SK-N-SH (cell line): Measurements from ENCODE around the gene MAD2L2. TPM values are rescaled to one million over a fixed set of nuclear protein-coding genes. Genes with fewer than 3 reads are reported as not detected.

Experiments
- CTCF ChIA-PET: fragments of 300-600, 350-600 bp; formaldehyde crosslinking; extraction: SDS; loops from one replicate; lab custom pipeline; 2021; lab: Yijun Ruan, JAX
- POLR2A ChIA-PET: fragments of 350-600 bp; sonication (Branson Sonifier 250); formaldehyde crosslinking; extraction: SDS; loops from one replicate; lab custom pipeline; 2020; ENCODE audit warnings: antibody characterized with exemption, inconsistent platforms; lab: Yijun Ruan, JAX
- DNase-seq: peaks from one replicate; pipeline ENCODE4 v3.0.0; 2012
- H2AFZ ChIP-seq: fragments of 200-600 bp; sonication (generic); 2 replicates; pipeline ENCODE4 v1.8.1; 2016; ENCODE audit warnings: antibody characterized with exemption, mild to moderate bottlenecking, low read depth
- H3F3A ChIP-seq: fragments of 200-600 bp; sonication (generic); replicated peaks from 2 replicates; pipeline ENCODE3; 2016; ENCODE audit warnings: antibody characterized with exemption, mild to moderate bottlenecking; ENCODE audit not compliant: insufficient read depth
- H3K27ac ChIP-seq, 2 experiments: fragments of 200-500 bp in 1 of 2; fragments of 200-600 bp in 1 of 2; sonication (Bioruptor generic) in 1 of 2; sonication (generic), shearing (Covaris generic) in 1 of 2; 2 replicates each; pipeline versions ENCODE4 v1.5.1 to v1.6.1; 2014 to 2016; ENCODE audit warnings: low read depth in 2 of 2, inconsistent platforms in 1 of 2, low read length in 1 of 2, mild to moderate bottlenecking in 1 of 2, mixed read lengths in 1 of 2
- H3K27me3 ChIP-seq: fragments of 200-600 bp; sonication (generic), shearing (Covaris generic); 2 replicates; pipeline ENCODE4 v1.6.1; 2016; ENCODE audit warnings: mixed run types; ENCODE audit not compliant: insufficient read depth
- H3K36me3 ChIP-seq, 2 experiments: fragments of 200-500 bp in 1 of 2; fragments of 200-600 bp in 1 of 2; sonication (Bioruptor generic) in 1 of 2; sonication (generic) in 1 of 2; replicated peaks in 1 of 2; 2 replicates each; pipeline versions ENCODE3 to v1.5.1; 2014 to 2016; ENCODE audit warnings: low read length in 1 of 2, mild to moderate bottlenecking in 1 of 2; ENCODE audit not compliant: insufficient read depth in 2 of 2, control insufficient read depth in 1 of 2
- H3K4me1 ChIP-seq, 2 experiments: fragments of 200-500 bp in 1 of 2; fragments of 200-600 bp in 1 of 2; sonication (Bioruptor generic) in 1 of 2; sonication (generic), shearing (Covaris generic) in 1 of 2; 2 replicates each; pipeline versions ENCODE4 v1.5.1 to v1.6.1; 2014 to 2016; ENCODE audit warnings: low read depth in 1 of 2, low read length in 1 of 2, mixed run types in 1 of 2; ENCODE audit not compliant: insufficient read depth in 2 of 2, control insufficient read depth in 1 of 2
- H3K4me2 ChIP-seq: fragments of 200-600 bp; sonication (generic), shearing (Covaris generic); 2 replicates; pipeline ENCODE4 v1.6.1; 2017; ENCODE audit warnings: mixed run types
- H3K4me3 ChIP-seq, 2 experiments: fragments of 200-500 bp in 1 of 2; fragments of 200-600 bp in 1 of 2; sonication (Bioruptor generic) in 1 of 2; sonication (generic), shearing (Covaris generic) in 1 of 2; 2 replicates each; pipeline versions ENCODE4 v1.5.1 to v1.8.1; 2014 to 2016; ENCODE audit warnings: low read depth in 2 of 2, inconsistent platforms in 1 of 2, low read length in 1 of 2, mild to moderate bottlenecking in 1 of 2, mixed read lengths in 1 of 2, moderate library complexity in 1 of 2
- H3K79me2 ChIP-seq: fragments of 200-600 bp; sonication (generic); 2 replicates; pipeline ENCODE4 v1.8.1; 2017; ENCODE audit warnings: mild to moderate bottlenecking; ENCODE audit not compliant: insufficient read depth
- H3K9ac ChIP-seq: fragments of 200-600 bp; sonication (generic); 2 replicates; pipeline ENCODE4 v1.6.1; 2017; ENCODE audit warnings: mixed run types
- H3K9me2 ChIP-seq: fragments of 200-600 bp; sonication (generic); 2 replicates; pipeline ENCODE4 v1.6.1; 2017; ENCODE audit warnings: mixed run types
- H3K9me3 ChIP-seq: fragments of 200-600 bp; sonication (generic); 2 replicates; pipeline ENCODE4 v1.6.1; 2017; ENCODE audit warnings: mixed run types, mild to moderate bottlenecking, moderate library complexity
- H4K20me1 ChIP-seq: fragments of 200-600 bp; sonication (generic); 2 replicates; pipeline ENCODE4 v1.6.1; 2017; ENCODE audit warnings: mild to moderate bottlenecking, mixed run types; ENCODE audit not compliant: insufficient read depth
- EP300 ChIP-seq, 2 experiments: IDR thresholded peaks; 2 replicates each; pipeline versions ENCODE4 v1.4.0 to v1.6.1; 2012; ENCODE audit warnings: borderline replicate concordance in 1 of 2, low read depth in 1 of 2, low read length in 1 of 2
- EZH2phosphoT487 ChIP-seq: fragments of 200-600 bp; sonication (generic); IDR thresholded peaks from 2 replicates; pipeline ENCODE4 v1.6.1; 2017; ENCODE audit warnings: low read depth, mixed run types, mild to moderate bottlenecking, antibody characterized with exemption, moderate library complexity, borderline replicate concordance
- FOSL2 ChIP-seq: IDR thresholded peaks from 2 replicates; pipeline ENCODE4 v1.4.0; 2012; ENCODE audit warnings: low read depth, mild to moderate bottlenecking, moderate library complexity, borderline replicate concordance
- FOXM1 ChIP-seq: IDR thresholded peaks from 2 replicates; pipeline ENCODE4 v1.4.0; 2012; ENCODE audit warnings: low read depth, mild to moderate bottlenecking
- GATA2 ChIP-seq: sonication (generic); formaldehyde crosslinking; IDR thresholded peaks from 2 replicates; pipeline ENCODE4 v1.5.0; 2020; ENCODE audit warnings: mild to moderate bottlenecking, missing genetic modification reagents
- MXI1 ChIP-seq: IDR thresholded peaks from 2 replicates; pipeline ENCODE4 v1.6.1; 2012; ENCODE audit warnings: mild to moderate bottlenecking, low read depth, low read length, improper control_type of control experiment
- NFIC ChIP-seq: IDR thresholded peaks from 2 replicates; pipeline ENCODE4 v1.4.0; 2012; ENCODE audit warnings: borderline replicate concordance
- RCOR1 ChIP-seq: fragments of 150-350 bp; IDR thresholded peaks from 2 replicates; pipeline ENCODE4 v1.6.1; 2017; ENCODE audit warnings: antibody characterized with exemption, low read length
- RFX5 ChIP-seq: IDR thresholded peaks from 2 replicates; pipeline ENCODE4 v1.6.1; 2012; ENCODE audit warnings: mild to moderate bottlenecking, improper control_type of control experiment, low read length
- SIN3A ChIP-seq: IDR thresholded peaks from 2 replicates; pipeline ENCODE4 v1.6.1; 2012; ENCODE audit warnings: low read depth, mild to moderate bottlenecking, low read length, moderate library complexity, borderline replicate concordance
- TAF1 ChIP-seq: IDR thresholded peaks from 2 replicates; pipeline ENCODE4 v1.6.1; 2012; ENCODE audit warnings: low read depth, mild to moderate bottlenecking, low read length, moderate library complexity, borderline replicate concordance
- TCF12 ChIP-seq: IDR thresholded peaks from 2 replicates; pipeline ENCODE4 v1.4.0; 2012
- YY1 ChIP-seq: IDR thresholded peaks from 2 replicates; pipeline ENCODE4 v1.4.0; 2012; ENCODE audit warnings: low read depth, mild to moderate bottlenecking
- WGBS: methylation state at CpG from one replicate; pipeline ENCODE4 v1.1.6; 2017; ENCODE audit warnings: low lambda C conversion rate; 5-methylcytosine and 5-hydroxymethylcytosine counted together
- polyA plus RNA-seq, 3 experiments: library from polyadenylated mRNA; depleted of rRNA; stranded (reverse); fragments of >200 nt; gene quantifications; 2 replicates each; pipeline ENCODE4 v1.2.3, GENCODE V29; 2012
- TF ChIP-seq, protein P1 (sequence below): IDR thresholded peaks from 2 replicates; pipeline ENCODE4 v1.4.0; 2012; ENCODE audit warnings: low read depth, borderline replicate concordance
- TF ChIP-seq, protein P2 (sequence below): IDR thresholded peaks from 2 replicates; pipeline ENCODE4 v1.4.0; 2012; ENCODE audit warnings: low read depth
- TF ChIP-seq, protein P3 (sequence below): fragments of 200-600 bp; sonication (generic); IDR thresholded peaks from 2 replicates; pipeline ENCODE4 v1.6.1; 2017; ENCODE audit warnings: antibody characterized with exemption, mild to moderate bottlenecking, moderate library complexity
- TF ChIP-seq, protein P4 (sequence below): IDR thresholded peaks from 2 replicates; pipeline ENCODE4 v1.4.0; 2012; ENCODE audit warnings: low read depth, borderline replicate concordance
- TF ChIP-seq, protein P5 (sequence below): fragments of 150-350 bp; IDR thresholded peaks from 2 replicates; pipeline ENCODE4 v1.6.1; 2017; ENCODE audit warnings: antibody characterized with exemption, low read length, low read depth, borderline replicate concordance

Gene MAD2L2
- polyA plus RNA-seq, 1 of the 3 experiments (the other 2 are of a cell fraction), result 94.0 TPM

DNA sequence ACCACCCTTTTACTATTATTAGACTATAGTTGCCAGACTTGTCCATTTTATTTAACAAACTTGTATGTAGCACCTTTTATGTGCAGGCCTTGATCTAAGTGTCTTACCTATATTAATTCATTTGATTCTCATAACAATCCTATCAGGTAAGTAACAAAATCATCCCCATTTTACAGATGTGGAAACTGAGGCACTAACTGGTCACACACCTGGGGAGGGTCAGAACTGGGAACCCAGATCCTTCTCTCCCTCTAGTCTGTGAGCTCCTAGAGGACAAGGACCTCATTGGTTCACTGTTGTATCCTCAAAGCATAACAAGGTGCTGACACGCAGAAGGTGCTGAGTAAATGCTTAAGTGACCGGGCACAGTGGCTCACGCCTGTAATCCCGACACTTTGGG lies 41.6 kb downstream of the MAD2L2 start:
- H3K27ac ChIP-seq, result no peak overlapping the region
- no peak overlapping the region for H3K4me3 ChIP-seq
- H3F3A ChIP-seq, result no peaks in the 10 kb centered on the region
- H3K36me3 ChIP-seq, result no peaks in the 10 kb centered on the region
- 76% methylated on average over 4 of the region's 4 CpGs for WGBS
- H3K9me3 ChIP-seq, result no peaks in the 10 kb centered on the region
- H4K20me1 ChIP-seq, result no peaks in the 10 kb centered on the region
- H3K9me2 ChIP-seq, result no peaks in the 10 kb centered on the region
- no peak overlapping the region for H3K4me2 ChIP-seq
- no peak overlapping the region for H2AFZ ChIP-seq
- H3K9ac ChIP-seq, result no peak overlapping the region
- peaks cover 0 to 7% of the 10 kb centered on the region in 2 experiments; a peak in 1 of 4 replicates for H3K4me1 ChIP-seq
- ChIA-PET CTCF (interaction anchor here (1.1 to 7.0 kb wide), 3 partner anchors 11 to 398 kb away, joined by 3 to 153 read pairs (median 36); partner anchors contain the start of gene DISP3), POLR2A (interaction anchor here (1.5 kb wide), 1 partner anchor 160 kb away, joined by 7 read pairs; the partner anchor contains the start of gene DISP3)
- H3K79me2 ChIP-seq, result no peaks in the 10 kb centered on the region
- peaks cover 8% of the 10 kb centered on the region; the same call in 1 of the 2 replicates for H3K27me3 ChIP-seq
- DNase-seq, result no peak
- TF ChIP-seq, protein P1, sequence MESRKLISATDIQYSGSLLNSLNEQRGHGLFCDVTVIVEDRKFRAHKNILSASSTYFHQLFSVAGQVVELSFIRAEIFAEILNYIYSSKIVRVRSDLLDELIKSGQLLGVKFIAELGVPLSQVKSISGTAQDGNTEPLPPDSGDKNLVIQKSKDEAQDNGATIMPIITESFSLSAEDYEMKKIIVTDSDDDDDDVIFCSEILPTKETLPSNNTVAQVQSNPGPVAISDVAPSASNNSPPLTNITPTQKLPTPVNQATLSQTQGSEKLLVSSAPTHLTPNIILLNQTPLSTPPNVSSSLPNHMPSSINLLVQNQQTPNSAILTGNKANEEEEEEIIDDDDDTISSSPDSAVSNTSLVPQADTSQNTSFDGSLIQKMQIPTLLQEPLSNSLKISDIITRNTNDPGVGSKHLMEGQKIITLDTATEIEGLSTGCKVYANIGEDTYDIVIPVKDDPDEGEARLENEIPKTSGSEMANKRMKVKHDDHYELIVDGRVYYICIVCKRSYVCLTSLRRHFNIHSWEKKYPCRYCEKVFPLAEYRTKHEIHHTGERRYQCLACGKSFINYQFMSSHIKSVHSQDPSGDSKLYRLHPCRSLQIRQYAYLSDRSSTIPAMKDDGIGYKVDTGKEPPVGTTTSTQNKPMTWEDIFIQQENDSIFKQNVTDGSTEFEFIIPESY, result no peak
- TF ChIP-seq RCOR1 (no peak), SIN3A (no peak), GATA2 (CRISPR knock-in tag) (no peak), NFIC (no peak), TCF12 (no peak), MXI1 (no peak), TAF1 (no peak), FOSL2 (no peak), RFX5 (no peak), YY1 (no peak), EZH2phosphoT487 (no peak), FOXM1 (no peak), EP300 (IDR thresholded peaks at IDR 0.05; ENCODE audit: borderline replicate concordance in 1 of 2, low read depth in 1 of 2, low read length in 1 of 2) (no peak)
- TF ChIP-seq, protein P2, sequence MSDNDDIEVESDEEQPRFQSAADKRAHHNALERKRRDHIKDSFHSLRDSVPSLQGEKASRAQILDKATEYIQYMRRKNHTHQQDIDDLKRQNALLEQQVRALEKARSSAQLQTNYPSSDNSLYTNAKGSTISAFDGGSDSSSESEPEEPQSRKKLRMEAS, result no peak
- TF ChIP-seq, protein P3, sequence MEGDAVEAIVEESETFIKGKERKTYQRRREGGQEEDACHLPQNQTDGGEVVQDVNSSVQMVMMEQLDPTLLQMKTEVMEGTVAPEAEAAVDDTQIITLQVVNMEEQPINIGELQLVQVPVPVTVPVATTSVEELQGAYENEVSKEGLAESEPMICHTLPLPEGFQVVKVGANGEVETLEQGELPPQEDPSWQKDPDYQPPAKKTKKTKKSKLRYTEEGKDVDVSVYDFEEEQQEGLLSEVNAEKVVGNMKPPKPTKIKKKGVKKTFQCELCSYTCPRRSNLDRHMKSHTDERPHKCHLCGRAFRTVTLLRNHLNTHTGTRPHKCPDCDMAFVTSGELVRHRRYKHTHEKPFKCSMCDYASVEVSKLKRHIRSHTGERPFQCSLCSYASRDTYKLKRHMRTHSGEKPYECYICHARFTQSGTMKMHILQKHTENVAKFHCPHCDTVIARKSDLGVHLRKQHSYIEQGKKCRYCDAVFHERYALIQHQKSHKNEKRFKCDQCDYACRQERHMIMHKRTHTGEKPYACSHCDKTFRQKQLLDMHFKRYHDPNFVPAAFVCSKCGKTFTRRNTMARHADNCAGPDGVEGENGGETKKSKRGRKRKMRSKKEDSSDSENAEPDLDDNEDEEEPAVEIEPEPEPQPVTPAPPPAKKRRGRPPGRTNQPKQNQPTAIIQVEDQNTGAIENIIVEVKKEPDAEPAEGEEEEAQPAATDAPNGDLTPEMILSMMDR, result no peak
- TF ChIP-seq, protein P4, sequence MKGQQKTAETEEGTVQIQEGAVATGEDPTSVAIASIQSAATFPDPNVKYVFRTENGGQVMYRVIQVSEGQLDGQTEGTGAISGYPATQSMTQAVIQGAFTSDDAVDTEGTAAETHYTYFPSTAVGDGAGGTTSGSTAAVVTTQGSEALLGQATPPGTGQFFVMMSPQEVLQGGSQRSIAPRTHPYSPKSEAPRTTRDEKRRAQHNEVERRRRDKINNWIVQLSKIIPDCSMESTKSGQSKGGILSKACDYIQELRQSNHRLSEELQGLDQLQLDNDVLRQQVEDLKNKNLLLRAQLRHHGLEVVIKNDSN, result no peak
- TF ChIP-seq, protein P5, sequence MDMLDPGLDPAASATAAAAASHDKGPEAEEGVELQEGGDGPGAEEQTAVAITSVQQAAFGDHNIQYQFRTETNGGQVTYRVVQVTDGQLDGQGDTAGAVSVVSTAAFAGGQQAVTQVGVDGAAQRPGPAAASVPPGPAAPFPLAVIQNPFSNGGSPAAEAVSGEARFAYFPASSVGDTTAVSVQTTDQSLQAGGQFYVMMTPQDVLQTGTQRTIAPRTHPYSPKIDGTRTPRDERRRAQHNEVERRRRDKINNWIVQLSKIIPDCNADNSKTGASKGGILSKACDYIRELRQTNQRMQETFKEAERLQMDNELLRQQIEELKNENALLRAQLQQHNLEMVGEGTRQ, result no peak
